HPDE6-E6E7 (cell line): ENCODE measurements around the gene SLFN11.
"Not testable (repeated sequence)": the region's sequence is repeated elsewhere in the genome, so short reads cannot be mapped to it uniquely, and the experiment has no call there.

Experiments
- DNase-seq: peaks from one replicate; pipeline ENCODE4 v3.0.0; 2011; ENCODE audit warnings: missing footprints; ENCODE audit errors: extremely low spot score

SLFN11 gene

GRCh38 chr17:35352284-35352683 is 21.1 kb downstream of the SLFN11 start:
- no peak for DNase-seq

- no peak for DNase-seq
These were observed 22.9 kb downstream of the SLFN11 start for GRCh38 chr17:35350493-35350892.

DNA sequence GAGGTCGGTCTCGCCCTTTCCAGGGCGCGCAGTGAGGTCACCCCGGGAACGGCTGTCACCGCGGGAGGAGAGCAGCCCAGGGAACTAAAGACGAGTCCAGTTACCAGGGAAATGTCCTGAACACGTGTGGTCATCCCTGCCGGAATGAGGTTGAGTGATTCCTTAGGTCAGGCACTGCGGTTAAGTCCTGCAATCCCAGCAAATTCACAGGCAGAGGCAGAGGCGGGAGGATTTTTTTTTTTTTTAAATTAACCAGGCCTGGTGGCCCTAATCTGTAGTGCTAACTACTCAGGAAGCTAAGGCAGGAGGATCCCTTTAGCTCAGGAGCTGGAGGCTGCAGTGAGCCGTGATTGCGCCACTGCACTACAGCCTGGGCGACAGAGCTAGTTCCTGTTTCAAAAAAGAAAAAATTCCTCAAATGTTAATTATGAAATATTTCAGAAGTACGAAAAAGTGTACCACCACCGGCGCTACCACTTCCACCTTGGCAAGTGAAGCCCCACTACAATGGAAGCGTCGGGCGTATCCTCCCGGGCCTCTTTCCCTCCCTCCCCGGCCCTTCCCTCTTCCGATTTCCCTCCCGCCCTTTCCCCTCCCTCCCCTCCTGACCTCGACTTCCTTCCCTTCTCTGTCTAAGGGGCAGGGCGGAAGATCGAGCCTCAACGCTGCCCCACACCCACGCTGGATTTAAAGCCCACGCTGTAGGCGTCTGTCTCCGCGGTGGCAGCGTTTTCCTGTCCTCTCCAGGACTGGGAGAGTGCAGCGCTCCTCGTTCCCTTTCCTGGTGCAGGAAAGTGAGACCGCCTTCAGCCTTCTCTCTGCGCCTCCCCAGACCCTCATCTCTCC is 27.3 kb downstream of the SLFN11 start:
- peak; percentile 20 for DNase-seq

- no peak for DNase-seq
These were observed 27.9 kb downstream of the SLFN11 start for GRCh38 chr17:35345445-35345925.

DNA sequence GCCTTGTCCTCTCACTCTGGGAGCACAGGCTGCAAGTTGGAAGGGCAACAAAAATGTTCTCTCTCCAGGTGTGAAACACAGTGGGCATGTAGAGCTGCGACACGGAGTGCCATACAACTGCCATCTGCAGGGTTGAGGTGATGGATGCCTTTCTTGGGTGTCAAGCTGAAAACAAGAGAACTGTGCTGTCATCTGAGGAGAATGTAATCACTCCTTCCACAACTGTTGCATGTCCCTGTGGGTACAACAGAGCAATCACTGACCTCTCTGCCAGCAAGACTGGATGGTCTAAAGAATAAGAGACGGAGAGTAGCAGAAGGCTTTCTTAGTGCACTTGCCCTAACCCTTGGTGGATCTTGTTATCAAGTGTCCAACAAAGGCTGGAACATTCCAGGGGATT is 29.2 kb downstream of the SLFN11 start:
- DNase-seq: no peak

GRCh38 chr17:35342276-35342675 is 31.1 kb downstream of the SLFN11 start:
- no peak for DNase-seq

DNA sequence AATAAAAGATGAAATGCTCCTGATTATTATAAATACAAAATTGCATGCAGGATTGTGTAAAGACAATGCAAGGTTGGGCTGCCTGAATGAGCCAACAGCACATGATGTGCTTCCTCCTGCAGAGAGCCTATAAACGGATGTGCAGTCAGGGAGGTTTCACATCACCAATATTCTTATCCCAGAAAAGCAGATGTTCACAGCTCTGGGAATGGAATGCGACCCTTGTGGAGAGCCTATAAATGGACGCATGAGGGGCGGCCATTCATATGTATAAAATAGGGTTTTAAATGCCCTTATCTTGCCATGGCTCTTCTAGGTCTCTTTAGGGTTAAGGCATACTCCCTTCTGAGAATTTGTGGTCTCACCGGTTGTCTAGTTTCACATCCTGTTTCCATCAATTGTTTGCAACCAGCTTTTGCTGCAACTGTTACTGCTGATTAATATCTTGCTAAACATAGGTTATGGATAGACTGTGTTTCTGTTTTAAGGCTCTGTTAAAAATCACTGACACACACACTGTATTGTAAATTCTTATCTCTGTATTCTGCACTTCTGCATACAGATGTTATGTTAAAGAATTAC is 31.9 kb downstream of the SLFN11 start:
- no peak for DNase-seq

DNA sequence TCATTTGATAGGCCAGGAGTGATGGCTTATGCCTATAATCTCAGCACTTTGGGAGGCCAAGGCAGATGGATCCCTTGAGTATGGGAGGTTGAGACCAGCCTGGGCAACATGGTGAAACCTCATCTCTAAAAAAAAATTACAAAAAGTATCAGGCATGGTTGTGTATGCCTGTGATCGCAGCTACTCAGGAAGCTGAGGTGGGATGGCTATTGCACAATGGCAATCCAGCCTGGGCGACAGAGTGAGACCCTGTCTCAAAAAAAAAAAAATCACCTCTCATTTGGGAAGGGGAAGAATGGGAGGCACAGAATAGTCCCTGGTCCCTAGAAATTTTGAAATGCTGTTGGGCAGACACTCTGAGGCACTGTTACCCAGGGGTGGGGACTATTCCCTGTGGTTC is 35.2 kb downstream of the SLFN11 start:
- no peak for DNase-seq

DNA sequence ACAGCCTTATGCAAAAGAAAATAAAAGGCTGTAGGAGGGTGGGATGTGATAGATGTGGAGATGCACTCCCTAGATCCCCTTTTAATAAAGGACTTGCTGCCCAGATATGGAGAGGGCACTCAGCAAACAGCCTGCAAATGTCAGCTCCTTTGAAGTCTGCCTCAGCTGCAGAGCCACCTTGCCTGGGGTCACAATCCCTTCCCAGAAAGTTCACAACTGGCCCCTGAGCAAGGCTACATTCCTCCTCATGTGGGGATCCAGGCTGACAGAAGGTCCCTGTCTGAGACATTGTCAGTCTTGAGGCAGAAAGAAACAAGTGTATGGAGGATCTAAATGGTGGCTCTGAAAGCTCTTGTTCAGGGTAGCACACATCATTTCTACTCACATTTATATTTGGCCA is 36.1 kb downstream of the SLFN11 start:
- no peak for DNase-seq

DNA sequence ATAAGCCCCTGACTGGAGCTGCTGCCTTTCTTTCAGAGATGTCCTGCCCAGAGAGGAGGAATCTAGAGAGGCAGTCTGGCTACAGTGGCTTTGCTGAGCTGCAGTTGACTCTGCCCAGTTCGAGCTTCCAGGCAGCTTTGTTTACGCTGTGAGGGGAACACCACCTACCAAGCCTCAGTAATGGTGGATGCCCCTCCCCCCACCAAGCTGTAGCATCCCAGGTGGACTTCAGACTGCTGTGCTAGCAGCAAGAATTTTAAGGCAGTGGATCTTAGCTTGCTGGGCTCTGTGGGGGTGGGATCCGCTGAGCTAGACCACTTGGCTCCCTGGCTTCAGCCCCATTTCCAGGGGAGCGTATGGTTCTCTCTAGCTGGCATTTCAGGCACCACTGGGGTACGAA is 39.8 kb downstream of the SLFN11 start:
- DNase-seq: not testable (repeated sequence)

DNA sequence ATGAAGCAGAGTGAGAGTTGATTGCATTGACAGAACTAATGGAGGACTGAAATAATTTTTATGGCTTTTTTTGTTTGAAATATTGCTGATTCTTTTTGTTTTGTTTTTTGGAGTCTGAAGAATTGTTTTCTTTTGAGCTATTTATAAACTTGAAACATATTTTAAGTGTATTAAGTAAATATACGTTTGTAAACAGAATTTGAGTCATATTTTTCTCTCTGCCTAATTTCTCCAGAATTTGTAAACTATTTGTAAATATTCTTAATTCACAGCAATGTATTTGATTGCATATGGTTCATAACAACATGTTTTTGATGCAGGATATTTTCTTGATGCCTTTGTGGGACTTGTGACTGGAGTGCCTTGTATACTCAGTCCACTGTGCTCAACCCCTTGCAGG is 50.7 kb downstream of the SLFN11 start:
- DNase-seq: no peak

- no peak for DNase-seq
These were observed 57.5 kb downstream of the SLFN11 start for GRCh38 chr17:35315971-35316370.

DNA sequence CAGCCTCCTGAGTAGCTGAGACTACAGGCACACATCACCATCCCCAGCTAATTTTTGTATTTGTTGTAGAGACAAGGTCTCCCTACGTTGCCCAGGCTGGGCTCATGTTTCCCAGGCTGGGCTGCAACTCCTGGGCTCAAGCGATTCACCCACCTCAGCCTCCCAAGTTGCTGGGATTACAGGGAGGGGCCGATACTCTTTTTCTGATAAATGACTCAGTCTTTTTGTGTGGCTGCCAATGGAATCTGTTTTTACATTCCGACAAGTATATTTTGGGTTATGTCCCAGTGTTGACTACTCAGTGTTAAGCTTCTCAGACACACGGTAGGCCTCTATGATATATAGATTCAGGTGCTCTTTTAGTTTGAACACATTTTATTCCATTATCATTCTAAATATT is 58.1 kb downstream of the SLFN11 start:
- no peak for DNase-seq

DNA sequence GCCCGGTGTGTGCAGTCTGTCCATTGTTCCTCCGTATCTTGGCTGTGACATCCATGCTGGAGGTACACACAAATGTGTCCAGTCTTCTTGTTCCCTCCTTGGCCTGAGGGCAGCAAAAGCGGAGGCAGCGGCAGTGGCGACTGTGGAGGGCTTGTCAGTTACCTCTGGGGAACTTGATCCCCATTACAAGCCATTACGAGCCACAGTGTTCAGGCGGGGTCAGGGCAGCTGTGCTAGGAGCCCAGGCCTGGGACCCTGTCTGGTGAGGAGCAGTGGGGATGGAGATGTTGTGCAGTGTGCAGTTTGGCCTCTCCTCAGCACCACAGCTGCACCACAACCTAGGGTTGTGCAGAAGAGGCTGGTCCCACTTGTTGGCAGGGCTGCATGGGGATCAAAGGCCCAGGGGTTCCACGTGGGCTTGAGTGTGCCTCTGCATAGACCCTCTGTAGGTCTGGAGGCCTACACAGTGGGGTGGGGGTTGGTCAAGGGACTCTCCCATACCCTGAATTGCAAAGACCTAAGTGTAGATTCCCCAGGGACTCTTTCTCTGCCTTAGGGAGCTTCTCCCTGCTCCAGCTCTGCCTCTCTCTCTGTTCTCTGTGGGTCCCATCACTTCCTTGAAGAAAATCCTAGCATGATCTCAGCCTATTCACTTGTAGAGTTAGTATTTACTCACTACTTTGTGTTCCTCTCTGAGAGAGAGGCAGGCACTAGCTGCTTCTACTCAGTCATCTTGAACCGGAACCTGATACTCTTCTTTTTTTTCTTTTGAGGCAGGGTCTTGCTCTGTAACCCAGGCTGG is 58.8 kb downstream of the SLFN11 start:
- no peak for DNase-seq

DNA sequence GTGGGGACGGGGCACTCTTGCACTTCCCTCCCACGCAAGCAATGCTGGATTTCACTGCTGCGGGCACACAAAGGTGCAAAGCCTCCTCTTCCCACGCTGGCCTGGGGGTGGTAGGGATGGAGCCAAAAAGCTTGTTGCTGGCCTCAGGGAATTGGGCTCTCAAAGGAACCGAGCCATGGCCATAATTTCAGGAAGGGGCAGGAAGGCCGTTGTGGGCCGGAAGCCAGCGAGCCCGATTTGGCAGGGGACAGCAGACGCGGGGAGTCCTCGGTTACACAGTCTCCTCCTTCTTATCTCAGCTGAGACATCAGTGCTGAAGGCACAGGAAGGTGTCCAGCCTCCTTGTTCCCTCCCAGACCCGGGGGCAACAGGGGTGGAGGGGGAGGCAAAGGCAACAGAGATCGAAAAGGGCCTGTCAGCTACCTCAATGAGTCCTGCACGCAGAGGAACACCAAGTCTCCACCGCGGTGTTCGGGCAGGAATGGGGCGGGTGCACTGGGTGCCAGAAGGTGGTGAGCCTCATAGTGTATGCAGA is 59.5 kb downstream of the SLFN11 start:
- no peak for DNase-seq

- DNase-seq: peak; percentile 44
These were observed 60.4 kb downstream of the SLFN11 start for GRCh38 chr17:35312790-35313711.

GRCh38 chr17:35312346-35312745 is 61.1 kb downstream of the SLFN11 start:
- no peak for DNase-seq

DNA sequence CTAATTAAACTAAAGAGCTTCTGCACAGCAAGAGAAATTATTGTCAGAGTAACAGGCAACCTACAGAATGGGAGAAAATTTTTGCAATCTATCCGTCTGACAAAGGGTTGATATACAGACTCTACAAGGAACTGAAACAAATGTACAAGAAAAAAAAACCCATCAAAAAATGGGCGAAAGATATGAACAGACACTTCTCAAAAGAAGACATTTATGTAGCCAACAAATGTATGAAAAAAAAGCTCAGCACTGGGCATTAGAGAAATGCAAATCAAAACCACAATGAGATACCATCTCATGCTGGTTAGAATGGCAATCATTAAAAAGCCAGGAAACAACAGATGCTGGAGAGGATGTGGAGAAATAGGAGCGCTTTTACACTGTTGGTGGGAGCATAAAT is 64.1 kb downstream of the SLFN11 start:
- not testable (repeated sequence) for DNase-seq
